Activated CD8-positive, alpha-beta memory T cell treated with anti-CD3 and anti-CD28 coated beads, Interleukin-2, amount 50 U/mL, for 48 hours (primary cell): ENCODE measurements around the gene HAAO.
A peak's percentile ranks its signal among the peaks of the same experiment; 100 is the strongest.

Experiments
- DNase-seq: peaks from one replicate; pipeline ENCODE4 v3.0.0-alpha.2; 2020

Gene HAAO

DNA sequence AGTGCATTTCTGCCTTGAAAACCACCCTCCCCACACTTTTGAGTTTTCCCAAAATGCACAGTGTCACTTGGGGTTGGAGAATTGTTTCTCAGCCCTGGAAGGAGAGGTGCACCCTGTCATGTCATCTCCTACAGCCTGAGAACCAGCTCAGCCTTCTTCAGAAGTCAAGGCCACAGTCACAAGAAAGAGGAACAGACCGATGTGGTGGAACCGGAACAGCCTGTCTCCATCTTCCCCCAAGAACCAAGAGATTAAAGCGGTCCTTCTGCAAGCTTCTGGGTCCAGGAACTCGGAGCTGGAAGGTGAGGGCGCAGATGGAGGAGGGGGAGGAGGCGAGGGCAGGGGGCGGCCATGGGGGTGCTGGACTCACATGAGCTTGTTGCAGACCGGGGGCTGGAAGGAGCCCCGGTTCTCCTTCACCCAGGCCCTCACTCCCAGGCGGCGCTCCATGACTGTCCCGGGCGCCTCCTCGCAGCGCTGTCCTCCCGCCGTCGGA, 248 bp downstream of the HAAO start:
- DNase-seq: peak; percentile 66

DNA sequence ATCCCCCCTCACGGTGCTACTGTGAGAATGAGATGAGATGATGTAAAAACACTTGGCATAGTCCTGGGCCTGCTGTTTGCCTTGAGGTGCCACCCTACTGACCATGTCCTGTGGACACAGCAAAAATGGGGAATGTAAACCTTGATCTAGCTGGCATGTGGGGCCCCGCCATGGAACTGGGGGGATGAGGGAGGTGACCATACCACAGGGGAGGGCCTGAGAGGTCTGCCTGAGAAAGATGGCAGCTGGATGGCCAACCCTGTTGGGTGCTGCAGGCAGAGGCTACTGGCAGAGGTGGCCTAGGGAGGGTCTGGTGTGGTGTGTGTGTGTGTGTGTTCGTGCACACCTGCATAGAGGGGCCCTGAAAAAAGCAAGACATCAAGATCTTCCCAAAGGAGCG, 777 bp downstream of the HAAO start:
- DNase-seq: no peak

DNA sequence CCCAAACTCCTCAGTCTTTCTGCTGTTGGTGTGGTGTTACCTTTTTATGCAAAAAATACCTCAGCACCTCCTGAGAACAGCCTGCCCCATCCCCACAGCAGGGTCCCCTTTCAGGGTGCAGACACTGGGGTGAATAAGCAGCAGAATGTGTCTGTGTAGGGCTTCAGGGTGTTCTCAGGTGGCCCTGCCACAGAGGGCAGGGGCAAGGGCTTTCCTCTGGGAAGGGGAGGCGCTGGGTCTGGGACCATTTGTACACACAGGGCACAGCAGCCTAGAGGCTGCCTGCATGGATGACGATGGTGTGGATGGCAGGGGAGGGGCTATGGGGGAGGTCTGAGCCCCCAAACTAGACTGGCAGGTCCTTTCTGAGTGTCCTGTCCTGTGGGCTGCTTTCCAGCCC, 2.6 kb downstream of the HAAO start:
- DNase-seq: no peak

DNA sequence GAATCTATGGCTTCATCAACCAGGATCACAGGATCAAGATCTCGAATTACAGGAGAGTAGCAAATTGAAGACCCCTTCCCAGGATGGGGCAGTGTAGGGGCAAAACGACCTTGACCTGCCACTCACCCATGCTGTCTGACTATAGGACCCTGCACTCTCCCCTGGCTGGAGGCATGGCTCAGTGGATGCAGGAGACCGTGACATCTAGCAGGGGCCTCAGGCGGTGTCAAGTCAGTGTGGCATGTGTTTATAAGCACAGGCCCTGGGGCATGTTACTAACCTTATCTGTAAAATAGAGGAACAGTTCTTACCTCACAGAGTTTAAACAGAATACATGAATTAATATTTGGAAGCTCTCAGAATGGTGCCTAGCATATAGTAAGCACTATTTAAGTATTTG, 3.5 kb downstream of the HAAO start:
- DNase-seq: no peak

DNA sequence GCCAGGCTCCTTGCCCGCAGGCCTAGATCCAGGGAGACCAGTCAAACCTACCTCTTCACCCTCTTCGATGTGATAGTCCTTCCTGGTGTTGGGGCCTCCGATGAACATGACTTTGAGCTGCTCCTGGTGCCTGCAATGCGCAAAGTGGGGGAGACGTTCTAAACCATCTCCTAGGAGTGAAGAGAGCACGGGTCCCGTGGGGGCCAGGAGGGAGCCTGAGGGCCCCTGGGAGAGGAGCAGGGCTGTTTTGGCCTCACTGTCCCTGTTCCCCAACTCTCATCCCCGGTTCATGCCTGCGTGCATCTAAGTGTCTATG, 3.9 kb downstream of the HAAO start:
- DNase-seq: no peak

DNA sequence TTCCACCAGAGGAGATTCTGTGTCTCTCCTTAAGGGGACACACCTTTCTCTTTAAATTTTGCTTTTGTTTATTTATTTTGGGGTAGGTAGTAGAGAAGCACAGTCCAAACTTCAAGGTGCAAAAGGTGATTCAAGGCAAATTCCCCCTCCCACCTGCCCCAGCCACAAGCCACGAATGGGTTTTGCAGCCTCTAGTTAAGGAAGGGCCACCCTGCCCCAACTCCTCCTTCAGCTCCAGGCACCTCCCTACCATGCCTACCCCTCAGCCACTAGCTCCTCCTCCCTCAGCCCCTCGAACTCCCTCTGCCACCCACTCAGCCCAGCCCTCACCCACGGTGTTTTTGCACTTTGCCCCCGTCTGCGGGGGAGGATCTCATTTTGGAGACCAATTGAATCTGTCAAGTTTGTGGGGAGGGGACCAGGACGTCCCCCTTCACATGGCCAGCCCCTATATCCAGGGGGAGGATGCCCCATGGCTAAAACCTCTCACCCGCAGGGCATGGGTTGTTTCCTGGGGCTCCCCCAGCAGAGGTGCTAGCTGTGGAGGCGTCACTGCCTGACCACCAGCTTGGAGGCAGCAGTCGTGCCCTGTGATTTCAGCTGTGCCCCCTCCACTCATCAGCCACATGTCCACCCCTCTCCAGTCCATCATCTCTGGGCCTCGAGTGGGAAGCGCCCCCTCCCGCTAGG, 4.5 kb downstream of the HAAO start:
- no peak for DNase-seq

DNA sequence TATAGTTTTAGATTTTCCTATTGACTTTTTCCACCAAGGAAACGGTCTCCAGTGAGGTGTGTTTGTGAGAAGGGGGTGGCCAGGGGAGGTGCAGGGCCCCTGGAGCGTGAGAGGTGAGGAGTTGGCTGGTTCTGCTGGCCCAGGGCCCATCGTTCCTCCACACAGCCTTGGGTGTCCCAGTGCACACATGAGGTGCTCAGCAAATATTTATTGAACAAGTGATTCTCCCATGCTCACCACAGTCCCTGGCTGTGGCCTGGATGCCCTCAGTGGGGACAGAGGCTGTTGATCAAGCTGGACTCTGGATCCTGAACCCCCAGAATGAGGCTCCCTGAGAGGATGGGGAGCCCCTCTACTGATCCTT, 5.0 kb downstream of the HAAO start:
- DNase-seq: no peak

DNA sequence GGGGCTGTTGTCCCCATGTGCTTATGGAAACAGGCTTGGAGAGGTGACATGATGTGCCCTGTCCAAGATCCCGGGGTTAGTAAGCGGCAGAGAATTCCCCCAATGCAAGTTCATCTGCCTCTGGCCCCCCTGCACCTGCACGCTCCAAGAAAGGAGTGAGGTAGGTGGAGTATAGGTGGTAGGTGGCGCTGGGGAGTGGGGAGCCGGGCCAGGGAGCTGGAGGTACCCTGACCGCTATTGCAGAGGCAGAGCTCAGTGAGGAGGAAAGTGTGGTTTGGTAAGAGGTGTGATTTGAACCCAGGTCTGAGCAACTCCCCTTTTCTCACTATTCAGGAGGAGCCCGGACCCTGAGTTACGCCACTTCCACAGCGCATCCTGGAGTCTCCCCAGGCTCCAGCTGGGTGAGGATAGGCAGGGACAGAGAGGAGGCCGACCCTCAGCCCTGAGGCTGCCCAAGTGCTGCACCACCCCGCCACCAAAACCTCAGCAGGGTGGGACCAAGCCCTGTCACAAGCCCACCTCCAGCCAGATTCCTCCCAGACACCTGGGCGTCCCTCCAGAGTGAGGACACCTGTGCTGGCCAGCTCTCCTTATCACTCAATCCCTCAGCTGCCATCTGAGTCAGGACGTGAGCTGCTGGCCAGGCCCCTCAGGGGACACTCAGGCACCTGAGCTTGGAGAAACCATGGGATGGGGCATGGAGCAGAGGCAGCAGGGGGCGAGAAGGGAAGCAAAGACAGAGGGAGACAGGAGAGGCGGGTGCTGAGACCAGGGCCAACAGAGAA, 5.6 kb downstream of the HAAO start:
- no peak for DNase-seq

DNA sequence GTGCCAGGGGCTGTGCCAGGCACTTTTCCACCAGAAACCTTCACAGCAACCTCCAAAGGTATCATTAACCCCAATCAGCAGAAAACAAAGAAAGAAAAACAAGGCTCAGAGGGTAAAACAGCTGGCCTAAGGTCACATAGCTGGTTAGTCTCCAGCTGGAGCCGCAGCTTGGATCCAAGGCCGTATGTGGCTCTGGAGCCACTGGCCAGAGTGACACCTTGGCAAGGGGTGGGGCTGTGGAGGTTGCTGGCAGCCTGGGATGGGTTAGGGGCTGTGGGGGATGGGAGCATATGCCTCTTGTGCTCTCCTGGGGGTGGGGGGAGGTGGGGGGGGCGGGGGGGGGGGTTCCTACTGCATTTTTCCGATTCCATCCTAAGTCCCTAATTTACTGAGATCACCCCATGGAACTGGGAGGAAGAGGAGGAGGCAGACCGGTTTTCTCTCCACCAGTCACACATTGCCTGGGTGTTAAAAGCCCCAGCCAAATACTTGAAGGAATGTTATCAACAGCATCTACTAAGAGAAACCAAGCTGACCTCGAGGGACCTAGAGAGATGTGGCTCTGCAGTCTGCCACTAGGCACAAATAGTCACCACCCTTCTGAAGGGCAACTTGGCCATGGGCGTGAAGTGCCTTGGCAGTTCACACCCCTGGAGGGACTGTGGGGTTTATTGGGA, 8.0 kb downstream of the HAAO start:
- DNase-seq: no peak

DNA sequence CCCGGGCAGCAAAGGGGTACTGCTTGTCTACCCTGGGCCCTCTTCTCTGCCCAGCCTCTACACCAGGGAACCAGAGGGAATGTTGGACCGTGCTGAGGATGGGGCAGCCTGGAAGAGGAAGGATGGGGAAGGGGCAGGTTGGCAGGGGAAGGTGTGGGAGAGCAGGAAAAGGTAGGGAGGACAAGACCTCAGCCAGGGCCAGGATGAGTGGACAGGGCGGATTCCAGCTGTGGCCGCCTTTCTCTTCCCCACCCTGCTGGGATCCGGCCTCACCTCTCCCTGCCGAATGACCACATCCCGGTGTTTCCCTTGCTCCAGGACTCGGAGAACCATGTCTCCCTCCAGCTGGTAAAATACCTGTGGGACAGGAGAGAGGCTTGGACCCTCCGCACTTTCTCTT, 8.9 kb downstream of the HAAO start:
- DNase-seq: no peak

DNA sequence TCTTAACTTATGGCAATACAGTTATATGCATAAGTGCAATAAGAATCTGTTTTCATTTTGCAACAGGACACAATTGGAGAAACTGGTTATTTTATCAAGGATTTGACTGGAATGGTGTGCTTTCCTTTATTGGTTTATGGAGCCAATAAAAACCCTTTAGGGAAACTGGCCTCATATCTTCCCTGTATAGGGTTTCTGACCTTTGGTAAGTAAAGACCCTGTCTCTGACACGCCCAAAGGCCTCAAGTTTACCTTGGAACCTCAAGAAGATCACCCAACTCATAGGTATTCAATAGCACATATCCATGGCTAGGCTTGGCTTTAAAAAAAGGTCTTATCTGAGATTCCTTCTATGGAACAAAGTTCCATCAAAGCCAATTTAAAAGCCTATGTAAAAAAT, 11.2 kb downstream of the HAAO start:
- DNase-seq: no peak

DNA sequence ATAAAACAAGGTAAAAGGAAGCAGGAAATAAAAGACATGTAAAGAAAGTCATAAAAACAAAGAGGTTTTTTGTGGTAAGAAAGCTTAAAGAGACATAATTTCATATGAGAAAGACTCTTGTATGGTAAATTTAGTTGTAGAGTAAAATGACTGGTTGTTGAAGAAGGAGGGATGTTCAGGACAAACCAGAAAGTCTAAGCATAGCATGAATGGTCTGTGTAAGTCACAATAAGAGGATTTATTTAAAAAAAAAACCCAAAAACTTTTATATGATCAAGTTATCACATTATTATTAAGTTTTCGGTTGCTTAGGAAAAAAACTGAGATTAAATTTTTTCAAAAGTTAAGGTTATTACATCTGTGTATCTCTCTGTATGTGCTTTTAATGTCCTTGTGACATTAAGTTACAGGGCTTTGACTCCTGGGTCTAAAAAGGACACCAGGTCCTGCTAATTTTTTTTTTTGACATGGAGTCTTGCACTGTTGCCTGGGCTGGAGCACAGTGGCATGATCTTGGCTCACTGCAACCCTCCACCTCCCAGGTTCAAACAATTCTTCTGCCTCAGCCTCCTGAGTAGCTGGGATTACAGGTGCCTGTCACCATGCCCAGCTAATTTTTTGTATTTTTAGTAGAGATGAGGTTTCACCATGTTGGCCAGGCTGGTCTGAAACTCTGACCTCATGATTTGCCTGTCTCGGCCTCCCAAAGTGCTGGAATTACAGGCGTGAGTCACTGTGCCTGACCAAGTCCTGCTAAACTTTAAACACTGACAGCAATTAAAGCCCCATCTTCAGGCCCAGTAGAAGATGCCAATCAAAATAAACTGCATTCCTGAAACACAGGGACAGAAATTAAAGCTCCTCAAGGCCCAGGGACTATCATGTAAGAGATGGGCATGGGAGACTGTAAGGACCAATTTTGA, 14.2 kb downstream of the HAAO start:
- no peak for DNase-seq

DNA sequence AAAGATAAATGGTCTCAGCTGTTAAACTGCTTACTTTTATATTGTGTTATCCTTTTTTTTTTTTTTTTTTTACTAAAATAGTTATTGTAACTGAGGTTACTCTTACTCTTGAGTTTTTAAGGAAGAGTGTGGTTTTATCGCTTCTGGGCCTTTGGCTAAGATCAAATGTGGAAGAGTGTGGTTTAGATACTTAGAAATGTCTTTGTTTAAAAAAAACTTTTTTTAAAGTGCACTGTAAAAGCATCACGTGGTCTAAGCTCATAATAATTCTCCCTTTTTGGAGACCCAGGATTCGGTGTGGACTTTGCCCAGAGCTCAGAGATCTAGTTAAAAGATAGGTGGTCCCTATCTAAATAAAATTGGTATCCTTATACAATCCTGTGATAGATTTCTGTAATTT, 16.6 kb downstream of the HAAO start:
- no peak for DNase-seq

DNA sequence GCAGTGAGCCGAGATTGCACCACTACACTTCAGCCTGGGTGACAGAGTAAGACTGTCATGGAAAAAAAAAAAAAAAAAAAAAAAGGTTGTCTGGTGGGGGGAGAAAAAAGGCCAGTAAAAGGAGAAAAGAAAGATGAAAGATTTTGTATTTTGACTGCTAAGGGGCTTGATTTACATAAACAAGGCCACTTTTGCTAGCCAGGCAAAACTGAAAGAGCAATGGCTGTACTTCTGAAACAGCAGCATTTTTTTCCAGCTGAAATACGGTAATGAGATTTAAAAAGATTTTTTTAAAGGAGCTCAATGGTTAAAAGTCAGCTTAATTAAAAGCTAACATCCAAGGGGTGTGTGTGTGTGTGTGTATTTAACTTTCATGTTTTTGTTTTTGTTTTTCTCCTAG, 17.2 kb downstream of the HAAO start:
- no peak for DNase-seq

DNA sequence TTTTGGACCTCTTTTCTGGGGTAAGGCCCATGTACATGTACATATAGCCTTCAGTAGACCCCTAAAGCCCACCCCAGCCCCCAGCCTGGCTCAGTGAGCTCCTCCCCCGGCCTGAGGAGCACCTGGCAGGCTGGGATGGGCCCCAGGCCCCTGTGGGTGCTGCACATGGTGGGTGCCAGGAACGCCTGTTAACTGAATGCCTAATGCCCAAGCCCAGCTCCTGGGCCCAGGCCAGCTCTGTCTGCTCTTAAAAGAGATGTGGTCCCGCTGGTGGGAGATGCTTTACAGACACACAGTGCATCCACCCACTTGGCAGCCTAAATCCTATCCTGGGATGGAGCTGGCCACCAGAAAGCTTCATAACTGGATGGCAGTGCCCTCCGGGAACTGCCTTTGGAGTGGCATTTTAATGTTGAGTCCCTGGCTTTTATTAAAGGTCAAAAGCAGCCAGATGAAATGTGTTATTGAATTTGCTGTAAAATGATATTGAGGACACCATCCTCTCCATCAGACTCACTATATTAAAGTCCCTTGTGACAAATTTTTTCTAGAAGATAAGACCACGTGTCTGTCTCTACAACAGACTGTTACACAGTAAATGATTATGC, 20.7 kb downstream of the HAAO start:
- no peak for DNase-seq

DNA sequence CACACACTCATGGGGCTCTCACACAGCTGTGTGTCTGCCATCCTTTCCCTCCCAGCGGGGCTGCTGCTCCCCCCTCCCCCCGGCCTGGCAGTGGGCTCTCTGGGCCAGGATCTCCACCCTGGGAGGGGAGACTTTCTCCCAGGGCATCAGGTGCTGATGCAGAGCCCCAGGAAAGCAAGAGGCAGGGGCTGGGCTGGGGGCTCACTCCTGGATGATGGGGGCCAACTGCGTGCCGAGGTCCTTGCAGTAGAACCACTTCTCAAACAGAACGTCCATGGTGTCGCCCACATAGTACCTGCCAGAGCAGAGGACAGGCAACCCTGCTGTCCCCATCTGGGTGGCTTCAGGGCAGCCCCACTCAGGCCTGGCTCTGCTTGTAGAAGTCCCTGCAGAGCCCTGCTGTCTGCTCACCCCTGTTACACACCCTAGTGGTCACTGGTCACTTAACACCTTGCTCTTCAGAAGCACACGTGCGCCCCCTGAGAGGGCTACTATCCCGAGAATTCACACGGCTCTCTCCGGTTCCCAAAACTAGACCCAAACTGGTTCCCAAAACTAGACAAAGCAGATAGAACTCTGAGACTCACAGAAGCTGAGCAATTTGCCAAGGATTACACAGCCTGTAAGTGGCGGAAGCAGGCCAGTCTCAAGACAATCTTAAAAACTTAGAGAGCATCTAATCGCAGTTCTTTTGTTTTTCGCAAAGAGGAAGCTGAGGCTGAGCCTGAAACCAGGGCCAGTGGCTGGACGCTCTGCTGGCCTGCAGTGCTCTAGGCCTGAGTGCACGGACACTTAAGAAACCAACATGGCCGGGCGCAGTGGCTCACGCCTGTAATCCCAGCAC, 21.9 kb downstream of the HAAO start:
- no peak for DNase-seq

DNA sequence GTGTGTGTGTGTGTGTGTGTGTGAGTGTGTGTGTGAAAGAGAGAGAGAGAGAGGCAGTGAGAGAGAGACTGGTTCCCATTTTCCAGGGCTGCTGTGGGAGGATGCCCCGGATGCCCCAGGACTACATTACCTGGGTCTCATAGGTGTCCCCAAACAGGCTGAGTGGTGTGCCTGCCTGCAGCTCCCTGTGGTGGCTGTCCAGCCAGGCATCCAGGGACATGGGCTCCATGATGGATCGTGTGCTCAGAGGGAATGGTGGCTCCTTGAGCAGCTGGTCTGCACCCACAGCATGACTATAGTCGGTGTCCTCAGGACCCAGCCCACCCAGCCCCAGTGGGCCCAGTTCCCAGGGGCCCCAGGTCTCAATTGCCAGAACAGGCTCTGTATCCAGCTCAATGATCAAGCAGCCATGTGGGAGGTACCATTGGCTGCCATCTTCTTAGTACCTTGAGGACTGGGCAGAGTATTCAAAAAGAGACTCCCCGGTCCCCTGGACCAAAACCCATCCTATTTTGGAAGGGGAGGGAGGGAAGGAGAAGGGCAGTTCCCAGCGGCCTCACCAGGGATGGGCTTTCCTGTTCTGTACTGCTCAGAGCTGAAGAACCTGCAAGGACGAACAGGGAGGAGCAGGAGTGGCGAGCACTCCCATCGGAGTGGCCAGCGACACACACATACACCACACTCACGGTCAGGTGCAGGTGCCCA, 22.6 kb downstream of the HAAO start:
- DNase-seq: no peak

DNA sequence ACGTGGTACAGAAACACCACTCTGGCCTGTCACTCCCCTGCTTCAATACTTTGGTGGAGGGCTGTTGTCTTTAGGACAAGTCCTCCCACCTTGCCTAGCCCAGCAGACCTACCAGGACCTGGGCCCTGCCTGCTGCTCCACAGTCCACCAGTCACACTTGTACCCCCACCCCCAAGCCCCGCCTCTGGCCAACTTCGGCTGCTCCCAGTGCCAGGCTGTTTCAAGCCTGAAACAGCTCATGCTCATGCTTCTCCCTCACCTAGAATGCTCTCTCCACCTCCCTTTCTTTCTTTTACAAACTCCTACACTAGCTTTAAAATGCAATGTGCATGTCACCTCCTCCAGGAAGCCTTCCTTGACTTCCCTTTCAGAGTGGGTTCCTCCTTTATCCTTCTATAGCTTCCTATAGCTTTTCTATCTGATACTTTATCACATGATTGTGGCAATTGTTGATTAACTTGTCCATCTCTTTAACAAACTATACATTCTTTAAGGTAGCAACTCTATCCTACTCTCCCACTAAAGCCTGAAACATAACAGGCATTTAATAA, 23.6 kb downstream of the HAAO start:
- no peak for DNase-seq

DNA sequence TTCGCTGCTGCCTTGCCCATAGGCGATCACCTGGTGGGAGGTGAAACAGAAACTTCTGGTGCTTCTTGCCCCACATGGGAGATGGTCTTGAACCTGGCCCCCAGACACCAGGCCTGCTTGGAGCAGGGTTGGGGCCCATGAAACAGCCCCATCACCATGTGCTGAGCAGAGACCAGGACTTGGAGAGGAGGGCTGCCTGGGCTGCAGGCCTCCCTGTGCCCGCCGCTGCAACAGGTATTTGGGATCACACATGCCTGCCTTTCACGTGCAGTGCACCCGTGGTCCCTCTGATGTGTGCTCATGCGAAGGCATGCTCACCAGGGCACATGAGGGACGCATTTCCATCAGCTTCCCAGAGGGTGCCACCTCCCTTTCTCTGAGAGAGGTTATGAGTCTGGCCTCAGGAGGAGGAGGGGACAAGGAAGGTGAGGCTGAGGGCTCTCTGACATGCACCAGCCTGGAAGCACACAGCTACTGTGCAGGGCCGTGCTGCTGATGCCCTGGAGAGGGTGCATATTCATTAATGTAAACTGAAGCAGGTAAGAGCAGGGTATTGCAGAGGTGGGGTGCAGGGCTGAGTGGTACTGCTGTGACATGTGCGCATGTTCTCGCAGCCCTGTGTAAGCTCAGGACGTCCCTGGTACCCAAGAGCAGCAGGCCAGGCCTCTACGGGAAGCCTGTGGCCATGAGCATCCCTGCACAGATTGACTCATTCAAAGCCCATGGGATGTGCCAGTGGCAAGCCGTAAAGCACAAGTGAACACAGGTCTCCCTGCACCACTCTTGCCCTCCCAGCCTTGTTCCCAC, 24.3 kb downstream of the HAAO start:
- DNase-seq: no peak
